ENCODE results near the gene ZNF804B. TPM values are rescaled to one million over a fixed set of nuclear protein-coding genes. Genes with fewer than 3 reads are reported as not detected.

The ZNF804B gene
- total and polyA plus RNA-seq, 7 donors, result 0.01 to 0.41 (median 0.32) TPM; not detected in 3

GRCh38 chr7:88756802-88757201, 2.7 kb upstream of the ZNF804B start:
- WGBS, 2 donors, result 49 to 81% methylated on average over 1 of the region's 1 CpG
- Histone ChIP-seq H3K27ac (no peak overlapping the region), H3K9me3 (no peaks in the 10 kb centered on the region), H3K36me3 (no peaks in the 10 kb centered on the region), H3K4me1 (peaks cover 0 to 19% (median 17%) of the 10 kb centered on the region in 4 donors), H3K4me3 (no peak overlapping the region), H3K27me3 (peaks cover 21 to 67% (median 36%) of the 10 kb centered on the region in 3 donors)
- no peak for DNase-seq
- intact Hi-C loops (cut with DNase I), result no loop called here
- no peak for TF ChIP-seq CTCF (IDR thresholded peaks at IDR 0.05)
- no peak for TF ChIP-seq EP300 (IDR thresholded peaks at IDR 0.05)
- no peak for TF ChIP-seq POLR2A (IDR thresholded peaks at IDR 0.05)
- no peak for TF ChIP-seq POLR2AphosphoS5 (IDR thresholded peaks at IDR 0.05)

GRCh38 chr7:88757371-88757770, 2.1 kb upstream of the ZNF804B start:
- no peak overlapping the region for H3K27ac ChIP-seq
- DNase-seq, result no peak
- intact Hi-C loops (cut with DNase I), result no loop called here
- H3K27me3 ChIP-seq, result peaks cover 21 to 70% (median 36%) of the 10 kb centered on the region in 3 donors
- H3K36me3 ChIP-seq, result no peaks in the 10 kb centered on the region
- WGBS, 2 donors, result 65 to 80% methylated on average over 2 of the region's 2 CpGs
- H3K4me1 ChIP-seq, result peaks cover 0 to 19% (median 17%) of the 10 kb centered on the region in 4 donors
- H3K9me3 ChIP-seq, result no peaks in the 10 kb centered on the region
- H3K4me3 ChIP-seq, result no peak overlapping the region
- TF ChIP-seq EP300 (IDR thresholded peaks at IDR 0.05), result no peak
- TF ChIP-seq POLR2AphosphoS5 (IDR thresholded peaks at IDR 0.05), result no peak
- no peak for TF ChIP-seq CTCF (IDR thresholded peaks at IDR 0.05)
- no peak for TF ChIP-seq POLR2A (IDR thresholded peaks at IDR 0.05)

- Histone ChIP-seq H3K36me3 (no peaks in the 10 kb centered on the region), H3K4me1 (peaks cover 0 to 19% (median 17%) of the 10 kb centered on the region in 4 donors), H3K9me3 (no peaks in the 10 kb centered on the region), H3K27me3 (peaks cover 21 to 70% (median 36%) of the 10 kb centered on the region in 3 donors), H3K27ac (no peak overlapping the region), H3K4me3 (peak overlapping the region in 3 of 4 donors; percentile 34 to 50 (median 39))
- 4% methylated on average over 33 of the region's 33 CpGs for WGBS, 2 donors
- TF ChIP-seq POLR2A (IDR thresholded peaks at IDR 0.05) (no peak), POLR2AphosphoS5 (IDR thresholded peaks at IDR 0.05) (no peak), EP300 (IDR thresholded peaks at IDR 0.05) (no peak), CTCF (IDR thresholded peaks at IDR 0.05) (no peak)
- DNase-seq, result no peak
- intact Hi-C loops (cut with DNase I), result no loop called here
These were observed 895 bp upstream of the ZNF804B start for GRCh38 chr7:88758381-88759229.

GRCh38 chr7:88760136-88760515, 626 bp downstream of the ZNF804B start:
- H3K36me3 ChIP-seq, result no peaks in the 10 kb centered on the region
- intact Hi-C loops (cut with DNase I), result no loop called here
- WGBS, 2 donors, result 9 to 26% methylated on average over 6 of the region's 6 CpGs
- no peak for DNase-seq
- H3K4me1 ChIP-seq, result peaks cover 0 to 19% (median 17%) of the 10 kb centered on the region in 4 donors
- TF ChIP-seq EP300 (IDR thresholded peaks at IDR 0.05), result no peak
- no peak for TF ChIP-seq POLR2A (IDR thresholded peaks at IDR 0.05)
- TF ChIP-seq POLR2AphosphoS5 (IDR thresholded peaks at IDR 0.05), result no peak
- no peak for TF ChIP-seq CTCF (IDR thresholded peaks at IDR 0.05)
- H3K27ac ChIP-seq, result no peak overlapping the region
- H3K27me3 ChIP-seq, result peaks cover 21 to 64% (median 36%) of the 10 kb centered on the region in 3 donors
- H3K4me3 ChIP-seq, result no peak overlapping the region
- H3K9me3 ChIP-seq, result no peaks in the 10 kb centered on the region

Measured in sigmoid colon (tissue), 7 donors.